A549 (cell line): Measurements from ENCODE around the gene RPS21. TPM values are rescaled to one million over a fixed set of nuclear protein-coding genes. Genes with fewer than 3 reads are reported as not detected.
A peak's percentile ranks its signal among the peaks of the same experiment; 100 is the strongest.

Source experiments
- ATAC-seq, 2 experiments: fragments of 200-7000 bp in 1 of 2; fragments of >200 bp in 1 of 2; cut with Nextera tagmentation in 1 of 2; cut with Tn5 transposase in 1 of 2; 3 replicates each; pipeline versions ENCODE4 v1.8.0 to v1.9.1; 2018 to 2020; ENCODE audit warnings: mild to moderate bottlenecking in 1 of 2, moderate library complexity in 1 of 2
- CTCF ChIA-PET: fragments of 300-600 bp; sonication (Branson Sonifier 250); formaldehyde crosslinking; extraction: SDS; loops from one replicate; lab custom pipeline; 2021; ENCODE audit warnings: antibody characterized with exemption, inconsistent platforms; lab: Yijun Ruan, JAX
- POLR2A ChIA-PET: fragments of 350-600 bp; formaldehyde crosslinking; extraction: SDS; loops from one replicate; lab custom pipeline; 2021; ENCODE audit warnings: antibody characterized with exemption, inconsistent platforms; lab: Yijun Ruan, JAX
- DNase-seq, 2 experiments: peaks; one replicate each; pipeline versions ENCODE4 v3.0.0 to v3.0.0-alpha.2; 2011 to 2016; ENCODE audit warnings: low read depth in 1 of 2, low spot score in 1 of 2
- FAIRE-seq: peaks from 2 replicates; lab custom pipeline; 2011; peaks lifted over from hg19 to GRCh38; lab: Jason Lieb, UNC
- H3K27ac ChIP-seq, 2 experiments: fragments of >200 bp; sonication (Bioruptor Twin); formaldehyde crosslinking; 3 replicates each; pipeline ENCODE4 v1.5.1; 2016 to 2017
- H3K4me1 ChIP-seq: fragments of >200 bp; sonication (Bioruptor Twin); formaldehyde crosslinking; 3 replicates; pipeline ENCODE4 v1.6.1; 2016
- H3K4me2 ChIP-seq: fragments of >200 bp; sonication (Bioruptor Twin); formaldehyde crosslinking; 3 replicates; pipeline ENCODE4 v1.6.1; 2016
- H3K4me3 ChIP-seq: fragments of >200 bp; sonication (Bioruptor Twin); formaldehyde crosslinking; 3 replicates; pipeline ENCODE4 v1.5.1; 2016
- H3K9me3 ChIP-seq: fragments of >200 bp; sonication (Bioruptor Twin); formaldehyde crosslinking; 3 replicates; pipeline ENCODE4 v1.6.1; 2016
- ATOH8 ChIP-seq: fragments of 250-450 bp; sonication (Bioruptor Pico); IDR thresholded peaks from 2 replicates; pipeline ENCODE4 v1.5.0; 2020; ENCODE audit warnings: low read depth, mild to moderate bottlenecking, moderate library complexity
- BCL3 ChIP-seq: fragments of >200 bp; sonication (Bioruptor Twin); formaldehyde crosslinking; IDR thresholded peaks from 3 replicates; pipeline ENCODE4 v1.6.1; 2016
- BHLHE40 ChIP-seq: IDR thresholded peaks from 2 replicates; pipeline ENCODE4 v1.6.1; 2012; ENCODE audit warnings: low read depth, low read length, inconsistent platforms
- E2F6 ChIP-seq: IDR thresholded peaks from 2 replicates; pipeline ENCODE4 v1.6.1; 2012; ENCODE audit warnings: low read depth, borderline replicate concordance
- GATA3 ChIP-seq: IDR thresholded peaks from 2 replicates; pipeline ENCODE4 v1.6.1; 2012; ENCODE audit warnings: borderline replicate concordance
- HDAC2 ChIP-seq: fragments of 200-600 bp; sonication (generic); IDR thresholded peaks from 2 replicates; pipeline ENCODE4 v1.6.1; 2016
- HOXA7 ChIP-seq: fragments of 250-450 bp; sonication (Bioruptor Pico); IDR thresholded peaks from 2 replicates; pipeline ENCODE4 v1.5.0; 2020; ENCODE audit warnings: mild to moderate bottlenecking, moderate library complexity
- JUN ChIP-seq, 2 experiments: fragments of >200 bp; sonication (Bioruptor Twin); formaldehyde crosslinking; IDR thresholded peaks; 2 replicates in 1 of 2; 3 replicates in 1 of 2; pipeline ENCODE4 v1.6.1; 2016 to 2017
- MAZ ChIP-seq: fragments of 150-350 bp; IDR thresholded peaks from 2 replicates; pipeline ENCODE4 v1.6.1; 2014; ENCODE audit warnings: antibody characterized with exemption, low read depth, low read length, borderline replicate concordance
- PHF8 ChIP-seq: fragments of 200-600 bp; sonication (generic); IDR thresholded peaks from 2 replicates; pipeline ENCODE4 v1.6.1; 2016; ENCODE audit warnings: low read depth, mild to moderate bottlenecking, antibody characterized with exemption, moderate library complexity, borderline replicate concordance
- POLR2A ChIP-seq: IDR thresholded peaks from 2 replicates; pipeline ENCODE4 v1.6.1; 2012; ENCODE audit warnings: mild to moderate bottlenecking, low read length
- RNF2 ChIP-seq: fragments of 200-600 bp; sonication (generic); IDR thresholded peaks from 2 replicates; pipeline ENCODE4 v1.6.1; 2016; ENCODE audit warnings: low read depth, mild to moderate bottlenecking, antibody characterized with exemption, moderate library complexity, borderline replicate concordance
- SMC3 ChIP-seq: fragments of >200 bp; sonication (Bioruptor Twin); formaldehyde crosslinking; IDR thresholded peaks from 3 replicates; pipeline ENCODE4 v1.6.1; 2018; ENCODE audit warnings: inconsistent platforms
- TP53 ChIP-seq: fragments of 250-450 bp; sonication (Bioruptor Pico); IDR thresholded peaks from 2 replicates; pipeline ENCODE4 v1.5.0; 2021; ENCODE audit warnings: mild to moderate bottlenecking, moderate library complexity
- WGBS: methylation state at CpG from one replicate; pipeline ENCODE4 v1.1.6; 2017; ENCODE audit errors: missing lambda C conversion rate; 5-methylcytosine and 5-hydroxymethylcytosine counted together
- polyA plus RNA-seq, 4 experiments: library from polyadenylated mRNA; depleted of rRNA in 3 of 4; stranded (reverse); fragments of >200 nt; fragmentation: RNase III in 1 of 4; extraction: RNeasy Plus Mini Kit Qiagen cat#74134 plus additional on column Dnase treatment in 1 of 4; gene quantifications; 2 replicates in 3 of 4; 3 replicates in 1 of 4; pipeline ENCODE4 v1.2.3, GENCODE V29; 2011 to 2017
- TF ChIP-seq, protein P1 (sequence below): IDR thresholded peaks from 2 replicates; pipeline ENCODE4 v1.6.1; 2012

Gene RPS21
- polyA plus RNA-seq, 2 of the 4 experiments (the other 2 are of a cell fraction): 2,862 to 4,026 TPM

DNA sequence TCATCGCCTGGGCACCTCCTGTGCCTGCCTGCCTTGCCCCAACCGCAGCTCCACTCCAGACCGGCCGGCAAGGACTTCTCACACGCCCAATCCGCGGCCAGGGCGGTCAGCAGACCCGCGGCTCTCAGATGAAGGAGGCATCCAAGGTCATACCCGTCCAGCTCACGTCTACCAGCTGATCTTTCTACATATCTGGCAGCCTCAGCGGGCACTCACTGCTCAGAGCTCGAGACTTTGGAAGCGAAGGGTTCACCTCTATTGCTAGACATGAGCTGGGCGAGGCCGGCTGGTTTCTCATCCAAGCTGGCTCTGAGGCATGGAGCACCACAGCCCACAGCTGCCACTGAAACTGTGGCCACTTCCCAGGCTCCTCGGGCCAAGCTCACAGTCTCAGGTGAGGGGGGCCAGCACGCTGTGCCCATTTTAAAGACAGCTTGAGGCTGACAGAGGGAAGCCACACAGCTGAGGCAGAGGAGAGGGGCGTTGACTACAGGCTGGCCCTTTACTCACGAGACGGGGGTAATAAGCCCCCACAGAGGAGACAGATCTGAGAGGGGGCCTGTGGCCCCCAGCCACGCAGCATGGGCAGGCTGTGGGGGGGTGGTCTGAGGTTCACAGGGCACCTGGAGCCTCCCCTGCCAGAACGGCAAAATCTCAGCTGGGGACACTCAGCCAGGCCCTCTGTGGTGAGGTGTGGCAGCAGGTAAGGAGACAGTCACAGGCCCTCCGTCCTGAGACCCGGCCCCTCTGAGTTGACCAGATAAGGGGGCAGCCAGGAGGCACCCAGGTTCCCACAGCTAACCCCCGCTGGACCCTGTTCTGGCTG is 21.8 kb upstream of the RPS21 start:
- POLR2A ChIA-PET: interaction anchor here (1.1 to 5.0 kb wide), 4 partner anchors 8 to 62 kb away, joined by 3 to 61 read pairs (median 18); partner anchors contain the start of genes ADRM1 and RPS21
- peaks cover 60% of the 10 kb centered on the region for H3K4me1 ChIP-seq
- 2% methylated on average over 20 of the region's 27 CpGs for WGBS

GRCh38 chr20:62365814-62366369 is 21.0 kb upstream of the RPS21 start:
- ATAC-seq: peak in 1 of 2 experiments; percentile 30; a peak in 3 of 6 replicates
- WGBS: 8% methylated on average over 2 of the region's 10 CpGs
- TF ChIP-seq BCL3 (0 out of 3 replicates have a peak, but pooled peaks have one; percentile 17), MAZ (peak; percentile 48; the same call in 1 of the 2 replicates), POLR2A (peak; percentile 39), E2F6 (no peak), JUN (IDR thresholded peaks at IDR 0.05) (peak in 1 of 2 experiments; percentile 54; a peak in 2 of 5 replicates)
- H3K4me3 ChIP-seq: peak overlapping the region; percentile 100
- FAIRE-seq: no peak
- ChIA-PET CTCF (interaction anchor here (1.4 to 12.6 kb wide), 6 partner anchors 9 to 64 kb away, joined by 9 to 290 read pairs (median 68); partner anchors contain the start of gene ADRM1), POLR2A (interaction anchor here (0.7 to 5.0 kb wide), 5 partner anchors 8 to 62 kb away, joined by 3 to 61 read pairs (median 6); partner anchors contain the start of genes ADRM1 and RPS21)
- H3K4me1 ChIP-seq: peaks cover 60% of the 10 kb centered on the region
- H3K4me2 ChIP-seq: peak overlapping the region; percentile 91
- peak in 1 of 2 experiments; percentile 85 for DNase-seq
- peak overlapping the region; percentile 97 to 99 for H3K27ac ChIP-seq
- H3K9me3 ChIP-seq: no peaks in the 10 kb centered on the region

More for the DNA sequence above, 21.8 kb upstream of the RPS21 start:
- DNase-seq (peak in 1 of 2 experiments; percentile 56), ATAC-seq (no peak), FAIRE-seq (no peak)
- TF ChIP-seq SMC3 (no peak), TP53 (CRISPR knock-in tag) (0 out of 2 replicates have a peak, but pooled peaks have one; percentile 22), PHF8 (no peak), GATA3 (no peak), HDAC2 (no peak), HOXA7 (CRISPR knock-in tag) (no peak), POLR2A (no peak)
- TF ChIP-seq, protein P1, sequence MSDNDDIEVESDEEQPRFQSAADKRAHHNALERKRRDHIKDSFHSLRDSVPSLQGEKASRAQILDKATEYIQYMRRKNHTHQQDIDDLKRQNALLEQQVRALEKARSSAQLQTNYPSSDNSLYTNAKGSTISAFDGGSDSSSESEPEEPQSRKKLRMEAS: peak; percentile 20; the same call in 1 of the 2 replicates
- Histone ChIP-seq H3K4me2 (peak overlapping the region; percentile 91), H3K27ac (peak overlapping the region; percentile 97 to 99), H3K4me3 (peak overlapping the region; percentile 100), H3K9me3 (no peaks in the 10 kb centered on the region)
- CTCF ChIA-PET: interaction anchor here (0.6 to 12.6 kb wide), 10 partner anchors 8 to 1610 kb away, joined by 3 to 290 read pairs (median 13); partner anchors contain the start of gene ADRM1

- Histone ChIP-seq H3K4me3 (peak overlapping the region; percentile 100), H3K4me1 (peaks cover 60% of the 10 kb centered on the region), H3K27ac (peak overlapping the region; percentile 97 to 99), H3K4me2 (peak overlapping the region; percentile 91), H3K9me3 (no peaks in the 10 kb centered on the region)
- POLR2A ChIA-PET: interaction anchor here (0.7 to 5.0 kb wide), 4 partner anchors 9 to 63 kb away, joined by 3 to 61 read pairs (median 16); partner anchors contain the start of gene ADRM1
- WGBS: 1% methylated on average over 25 of the region's 72 CpGs
- DNase-seq (peak in 1 of 2 experiments; percentile 65), ATAC-seq (peak in 1 of 2 experiments; percentile 1; a peak in 2 of 6 replicates), FAIRE-seq (no peak)
- TF ChIP-seq MAZ: no peak
- TF ChIP-seq PHF8: 0 out of 2 replicates have a peak, but pooled peaks have one; percentile 14
- no peak for TF ChIP-seq ATOH8
- TF ChIP-seq, protein P1: peak; percentile 54; the same call in 1 of the 2 replicates
- TF ChIP-seq RNF2: peak; percentile 65; the same call in 1 of the 2 replicates
- TF ChIP-seq BHLHE40: no peak
- peak; percentile 14; the same call in 1 of the 2 replicates for TF ChIP-seq GATA3
- CTCF ChIA-PET: interaction anchor here (6.5 to 12.6 kb wide), 4 partner anchors 9 to 65 kb away, joined by 42 to 290 read pairs (median 100); partner anchors contain the start of gene ADRM1
These were observed 20.4 kb upstream of the RPS21 start for GRCh38 chr20:62366370-62367135.
